GM19324 (cell line): ENCODE measurements around the gene NDC80.
"Not testable (repeated sequence)": the region's sequence is repeated elsewhere in the genome, so short reads cannot be mapped to it uniquely, and the experiment has no call there.

Source experiments
- ATAC-seq: cut with Tn5 transposase; IDR thresholded peaks from one replicate; pipeline ENCODE4 v1.9.1; 2021; ENCODE audit warnings: mild to moderate bottlenecking, moderate library complexity; ENCODE audit not compliant: unreplicated experiment, low FRiP score

NDC80 gene

GRCh38 chr18:2571200-2572170 is at the start of gene NDC80, which contains the start of gene METTL4:
TSS of gene NDC80 (plus strand) at chr18:2571557. CDS start at chr18:2572986, 1,429 bp downstream.
TSS of gene METTL4 (minus strand) at chr18:2571505. CDS start at chr18:2567216, 4,289 bp downstream.
- ATAC-seq = peak; percentile 91

GRCh38 chr18:2522112-2522511 is 49.2 kb upstream of the NDC80 start:
- ATAC-seq = no peak

GRCh38 chr18:2524794-2525198 is 46.6 kb upstream of the NDC80 start:
- ATAC-seq = not testable (repeated sequence)

GRCh38 chr18:2526329-2526728 is 45.0 kb upstream of the NDC80 start:
- ATAC-seq = no peak

- no peak for ATAC-seq
Measured at GRCh38 chr18:2529154-2529553, 42.2 kb upstream of the NDC80 start.

GRCh38 chr18:2531751-2532150 is 39.6 kb upstream of the NDC80 start:
- no peak for ATAC-seq

- ATAC-seq = no peak
Measured at GRCh38 chr18:2532797-2533196, 38.6 kb upstream of the NDC80 start.

GRCh38 chr18:2534906-2535305 is 36.5 kb upstream of the NDC80 start:
- ATAC-seq = peak; percentile 47

GRCh38 chr18:2535419-2535910 is 35.9 kb upstream of the NDC80 start:
- peak; percentile 38 for ATAC-seq

- no peak for ATAC-seq
Measured at GRCh38 chr18:2536063-2536462, 35.3 kb upstream of the NDC80 start.

- no peak for ATAC-seq
Measured at GRCh38 chr18:2536493-2536892, 34.9 kb upstream of the NDC80 start.

- ATAC-seq = no peak
Measured at GRCh38 chr18:2537296-2537695, 34.1 kb upstream of the NDC80 start.

- no peak for ATAC-seq
Measured at GRCh38 chr18:2538236-2538635, 33.1 kb upstream of the NDC80 start.

- ATAC-seq = no peak
Measured at GRCh38 chr18:2538844-2539243, 32.5 kb upstream of the NDC80 start.

- no peak for ATAC-seq
Measured at GRCh38 chr18:2540575-2540974, 30.8 kb upstream of the NDC80 start.

- peak; percentile 54 for ATAC-seq
Measured at GRCh38 chr18:2541925-2542563, 29.3 kb upstream of the NDC80 start.

GRCh38 chr18:2545155-2545554 is 26.2 kb upstream of the NDC80 start:
- no peak for ATAC-seq

GRCh38 chr18:2547477-2548087 is 23.8 kb upstream of the NDC80 start:
- ATAC-seq = no peak

- no peak for ATAC-seq
Measured at GRCh38 chr18:2549462-2549861, 21.9 kb upstream of the NDC80 start.

GRCh38 chr18:2551425-2551824 is 19.9 kb upstream of the NDC80 start:
- no peak for ATAC-seq

- ATAC-seq = no peak
Measured at GRCh38 chr18:2554696-2555095, 16.7 kb upstream of the NDC80 start.
